ENCODE results near the gene RAB7A.

- TF ChIP-seq, protein P1, sequence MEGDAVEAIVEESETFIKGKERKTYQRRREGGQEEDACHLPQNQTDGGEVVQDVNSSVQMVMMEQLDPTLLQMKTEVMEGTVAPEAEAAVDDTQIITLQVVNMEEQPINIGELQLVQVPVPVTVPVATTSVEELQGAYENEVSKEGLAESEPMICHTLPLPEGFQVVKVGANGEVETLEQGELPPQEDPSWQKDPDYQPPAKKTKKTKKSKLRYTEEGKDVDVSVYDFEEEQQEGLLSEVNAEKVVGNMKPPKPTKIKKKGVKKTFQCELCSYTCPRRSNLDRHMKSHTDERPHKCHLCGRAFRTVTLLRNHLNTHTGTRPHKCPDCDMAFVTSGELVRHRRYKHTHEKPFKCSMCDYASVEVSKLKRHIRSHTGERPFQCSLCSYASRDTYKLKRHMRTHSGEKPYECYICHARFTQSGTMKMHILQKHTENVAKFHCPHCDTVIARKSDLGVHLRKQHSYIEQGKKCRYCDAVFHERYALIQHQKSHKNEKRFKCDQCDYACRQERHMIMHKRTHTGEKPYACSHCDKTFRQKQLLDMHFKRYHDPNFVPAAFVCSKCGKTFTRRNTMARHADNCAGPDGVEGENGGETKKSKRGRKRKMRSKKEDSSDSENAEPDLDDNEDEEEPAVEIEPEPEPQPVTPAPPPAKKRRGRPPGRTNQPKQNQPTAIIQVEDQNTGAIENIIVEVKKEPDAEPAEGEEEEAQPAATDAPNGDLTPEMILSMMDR (conservative IDR thresholded peaks at IDR 0.05): no peak
- no peak for TF ChIP-seq ZFX (IDR thresholded peaks at IDR 0.05)
Measured at GRCh38 chr3:128850544-128850943, 124.6 kb downstream of the RAB7A start.
